ENCODE data around the gene PRKG1. TPM values are rescaled to one million over a fixed set of nuclear protein-coding genes. Genes with fewer than 3 reads are reported as not detected.

PRKG1 gene
- total RNA-seq, 2 donors from 2014 or later = 8.1 to 16.6 TPM

DNA sequence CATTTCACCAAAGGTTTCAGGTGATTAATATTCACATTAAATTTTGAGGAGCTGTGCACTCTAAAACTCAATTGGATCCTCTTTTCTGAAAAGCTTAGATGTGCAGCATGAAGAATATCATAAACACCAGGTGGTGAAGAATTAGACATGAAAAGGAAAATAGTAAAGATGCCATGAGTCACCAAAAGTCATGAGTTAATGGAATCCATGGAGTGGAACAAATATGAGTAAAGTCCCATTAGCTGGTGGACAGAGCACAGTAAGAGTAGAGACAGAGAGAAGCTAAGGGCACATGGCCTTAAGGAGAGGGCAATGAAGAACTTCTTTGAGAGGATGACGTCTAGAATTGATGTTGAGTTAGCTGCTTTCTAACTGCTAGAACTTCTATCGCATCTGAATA, 353.5 kb downstream of the PRKG1 start:
- DNase-seq = no peak
- H3K27ac ChIP-seq = no peak overlapping the region
- H3K9ac ChIP-seq (ENCODE audit: low read depth in 2 of 2, low read length in 2 of 2) = no peak overlapping the region
- H3K4me3 ChIP-seq = no peak overlapping the region
- H3K27me3 ChIP-seq = no peaks in the 10 kb centered on the region
- H3K36me3 ChIP-seq = no peaks in the 10 kb centered on the region
- intact Hi-C loops (cut with DNase I) = no loop called here
- no peaks in the 10 kb centered on the region for H3K4me1 ChIP-seq
- no peaks in the 10 kb centered on the region for H3K9me3 ChIP-seq
- no peak for TF ChIP-seq CTCF (IDR thresholded peaks at IDR 0.05)

- DNase-seq = no peak
- intact Hi-C loops (cut with DNase I) = no loop called here
- Histone ChIP-seq H3K27ac (no peak overlapping the region), H3K4me1 (no peaks in the 10 kb centered on the region), H3K4me3 (no peak overlapping the region), H3K9ac (ENCODE audit: low read depth in 2 of 2, low read length in 2 of 2) (no peak overlapping the region), H3K27me3 (no peaks in the 10 kb centered on the region), H3K9me3 (no peaks in the 10 kb centered on the region), H3K36me3 (no peaks in the 10 kb centered on the region)
- TF ChIP-seq CTCF (IDR thresholded peaks at IDR 0.05) = no peak
These were observed 356.2 kb downstream of the PRKG1 start for GRCh38 chr10:51430506-51430905.

DNA sequence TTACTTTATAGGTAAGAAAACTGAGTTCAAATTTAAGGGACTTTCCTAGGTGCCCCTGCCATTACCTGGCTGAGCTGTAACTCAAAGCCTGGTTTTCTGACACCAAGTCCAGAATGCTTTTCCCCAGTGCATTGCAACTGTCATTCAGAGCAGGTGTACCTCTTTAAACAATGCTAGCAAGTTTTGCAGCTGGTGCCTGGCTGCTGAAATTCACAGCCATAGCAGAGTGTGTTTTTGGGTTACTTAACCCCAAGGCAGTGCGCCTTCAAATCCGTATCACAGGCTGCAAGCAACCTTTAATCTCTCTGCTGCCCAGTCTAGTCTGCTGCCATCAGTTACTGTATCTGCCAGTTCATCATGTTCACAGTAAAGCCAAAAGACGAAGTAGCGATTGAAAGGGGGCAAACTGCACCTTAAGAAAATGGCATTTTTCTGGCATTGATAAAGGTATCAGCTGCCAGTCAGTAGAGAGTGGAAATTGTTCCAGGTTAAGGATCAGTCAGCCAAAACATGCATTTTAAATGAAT, 359.7 kb downstream of the PRKG1 start:
- intact Hi-C loops (cut with DNase I) = no loop called here
- Histone ChIP-seq H3K9me3 (no peaks in the 10 kb centered on the region), H3K4me3 (no peak overlapping the region), H3K27me3 (no peaks in the 10 kb centered on the region), H3K27ac (no peak overlapping the region), H3K36me3 (no peaks in the 10 kb centered on the region), H3K9ac (ENCODE audit: low read depth in 2 of 2, low read length in 2 of 2) (no peak overlapping the region), H3K4me1 (no peaks in the 10 kb centered on the region)
- no peak for DNase-seq
- TF ChIP-seq CTCF (IDR thresholded peaks at IDR 0.05) = no peak

DNA sequence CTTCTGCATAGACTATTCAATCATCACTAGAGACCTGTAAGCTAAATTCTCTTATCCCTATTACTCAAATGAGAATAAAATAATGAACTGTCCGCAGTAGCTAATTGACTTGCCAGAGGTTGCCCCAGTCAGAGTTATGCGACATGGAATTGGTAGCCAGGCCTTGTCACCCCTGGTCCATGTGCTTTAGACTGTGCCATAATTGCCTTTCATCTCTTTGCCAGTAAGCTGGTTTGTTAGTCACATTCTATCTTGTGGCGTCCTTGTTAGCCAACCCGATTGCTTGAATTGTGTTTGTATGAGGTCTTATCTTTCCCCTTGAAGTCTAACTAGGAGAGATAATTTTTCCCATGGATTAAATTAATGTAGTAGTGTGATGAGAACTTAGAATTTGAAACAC, 362.5 kb downstream of the PRKG1 start:
- H3K4me3 ChIP-seq = no peak overlapping the region
- no peak for TF ChIP-seq CTCF (IDR thresholded peaks at IDR 0.05)
- intact Hi-C loops (cut with DNase I) = no loop called here

GRCh38 chr10:51439645-51440044, 365.4 kb downstream of the PRKG1 start:
- DNase-seq = no peak

More for the DNA sequence above, 362.5 kb downstream of the PRKG1 start:
- Histone ChIP-seq H3K9ac (ENCODE audit: low read depth in 2 of 2, low read length in 2 of 2) (no peak overlapping the region), H3K36me3 (no peaks in the 10 kb centered on the region), H3K4me1 (no peaks in the 10 kb centered on the region), H3K27ac (no peak overlapping the region), H3K27me3 (no peaks in the 10 kb centered on the region), H3K9me3 (no peaks in the 10 kb centered on the region)
- DNase-seq = no peak

More at GRCh38 chr10:51439645-51440044, 365.4 kb downstream of the PRKG1 start:
- Histone ChIP-seq H3K4me3 (no peak overlapping the region), H3K27ac (no peak overlapping the region), H3K36me3 (no peaks in the 10 kb centered on the region), H3K9me3 (no peaks in the 10 kb centered on the region), H3K27me3 (no peaks in the 10 kb centered on the region), H3K4me1 (no peaks in the 10 kb centered on the region), H3K9ac (ENCODE audit: low read depth in 2 of 2, low read length in 2 of 2) (no peak overlapping the region)
- TF ChIP-seq CTCF (IDR thresholded peaks at IDR 0.05) = no peak
- intact Hi-C loops (cut with DNase I) = no loop called here

All from colonic mucosa (tissue), 4 donors.